GM19238 (cell line): ENCODE measurements around the gene MRPL23.

Experiments used
- DNase-seq: peaks from one replicate; pipeline ENCODE4 v3.0.0; 2011; ENCODE audit warnings: low spot score; ENCODE audit not compliant: insufficient read length

Gene MRPL23

GRCh38 chr11:1953489-1954266, 6.5 kb downstream of the MRPL23 start:
- no peak for DNase-seq

GRCh38 chr11:1958367-1958766, 11.2 kb downstream of the MRPL23 start:
- DNase-seq, result no peak

GRCh38 chr11:1959786-1960185, 12.7 kb downstream of the MRPL23 start:
- no peak for DNase-seq

- DNase-seq, result no peak
Measured at GRCh38 chr11:1963864-1964263, 16.7 kb downstream of the MRPL23 start.

- no peak for DNase-seq
Measured at GRCh38 chr11:1964348-1964747, 17.2 kb downstream of the MRPL23 start.

GRCh38 chr11:1964955-1965354, 17.8 kb downstream of the MRPL23 start:
- no peak for DNase-seq

GRCh38 chr11:1966531-1966930, 19.4 kb downstream of the MRPL23 start:
- DNase-seq, result no peak

- DNase-seq, result no peak
Measured at GRCh38 chr11:1967641-1968225, 20.6 kb downstream of the MRPL23 start.

- no peak for DNase-seq
Measured at GRCh38 chr11:1968454-1969002, 21.4 kb downstream of the MRPL23 start.

GRCh38 chr11:1969035-1969434, 21.9 kb downstream of the MRPL23 start:
- DNase-seq, result no peak

GRCh38 chr11:1969776-1970175, 22.6 kb downstream of the MRPL23 start:
- no peak for DNase-seq

GRCh38 chr11:1970956-1971355, 23.8 kb downstream of the MRPL23 start:
- no peak for DNase-seq

GRCh38 chr11:1975185-1975584, 28.1 kb downstream of the MRPL23 start:
- DNase-seq, result no peak

- DNase-seq, result no peak
Measured at GRCh38 chr11:1978720-1979473, 31.8 kb downstream of the MRPL23 start.

- DNase-seq, result no peak
Measured at GRCh38 chr11:1979607-1980006, 32.5 kb downstream of the MRPL23 start.

- DNase-seq, result no peak
Measured at GRCh38 chr11:1982873-1983600, 35.9 kb downstream of the MRPL23 start.

- DNase-seq, result no peak
Measured at GRCh38 chr11:1983601-1983961, 36.4 kb downstream of the MRPL23 start.

GRCh38 chr11:1987024-1987423, 39.9 kb downstream of the MRPL23 start:
- DNase-seq, result no peak

- no peak for DNase-seq
Measured at GRCh38 chr11:1988174-1988573, 41.0 kb downstream of the MRPL23 start.

GRCh38 chr11:1988667-1989317, 41.7 kb downstream of the MRPL23 start:
- DNase-seq, result no peak

GRCh38 chr11:1989953-1990352, 42.8 kb downstream of the MRPL23 start:
- DNase-seq, result no peak
